BLaER1 treated with 17β-estradiol and CSF1 and Interleukin-3, amounts not matched to agents 10 nM and 100 nM (cell line): Measurements from ENCODE around the gene KIF5C.

Experiments used
- H3K27ac ChIP-seq, 11 experiments: shearing (Covaris generic); formaldehyde crosslinking; 2 replicates each; pipeline ENCODE4 v1.8.1; 2022
- H3K27me3 ChIP-seq, 11 experiments: shearing (Covaris generic); formaldehyde crosslinking; 2 replicates each; pipeline ENCODE4 v1.8.1; 2022
- H3K36me3 ChIP-seq, 11 experiments: shearing (Covaris generic); formaldehyde crosslinking; 2 replicates each; pipeline ENCODE4 v1.8.1; 2022
- H3K4me1 ChIP-seq, 10 experiments: shearing (Covaris generic); formaldehyde crosslinking; 2 replicates each; pipeline ENCODE4 v1.8.1; 2022
- H3K4me2 ChIP-seq, 11 experiments: shearing (Covaris generic); formaldehyde crosslinking; 2 replicates each; pipeline ENCODE4 v1.8.1; 2022
- H3K4me3 ChIP-seq, 10 experiments: shearing (Covaris generic); formaldehyde crosslinking; 2 replicates each; pipeline ENCODE4 v1.8.1; 2022
- H3K9ac ChIP-seq, 11 experiments: shearing (Covaris generic); formaldehyde crosslinking; 2 replicates each; pipeline ENCODE4 v1.8.1; 2022
- H3K9me3 ChIP-seq, 11 experiments: shearing (Covaris generic); formaldehyde crosslinking; replicated peaks in 1 of 11; 2 replicates each; pipeline ENCODE4 v1.8.1; 2022
- H4K20me1 ChIP-seq, 11 experiments: shearing (Covaris generic); formaldehyde crosslinking; 2 replicates each; pipeline ENCODE4 v1.8.1; 2022
- Cebpa-rat ChIP-seq, 11 experiments: shearing (Covaris generic); IDR thresholded peaks; 2 replicates each; pipeline ENCODE4 v1.8.1; 2022

Gene KIF5C

GRCh38 chr2:149015501-149015900 lies 140.5 kb downstream of the KIF5C start:
- peaks cover 0 to 16% (median 0%) of the 10 kb centered on the region in 11 experiments; a peak in 7 of 22 replicates for H3K36me3 ChIP-seq
- no peaks in the 10 kb centered on the region for H3K9me3 ChIP-seq
- H3K4me2 ChIP-seq, result no peak overlapping the region
- H3K27me3 ChIP-seq, result 0 out of 22 replicates have a peak, but pooled peaks cover 0 to 5% (median 0%) of the 10 kb centered on the region in 11 experiments
- peaks cover 2 to 15% (median 7%) of the 10 kb centered on the region in 10 experiments for H3K4me1 ChIP-seq
- H3K27ac ChIP-seq, result no peak overlapping the region
- no peak overlapping the region for H3K4me3 ChIP-seq
- H4K20me1 ChIP-seq, result no peaks in the 10 kb centered on the region
- TF ChIP-seq Cebpa-rat (IDR thresholded peaks at IDR 0.05), result no peak
- H3K9ac ChIP-seq, result no peak overlapping the region

GRCh38 chr2:149015926-149016563 lies 141.0 kb downstream of the KIF5C start:
- H4K20me1 ChIP-seq, result no peaks in the 10 kb centered on the region
- H3K9ac ChIP-seq, result no peak overlapping the region
- H3K36me3 ChIP-seq, result peaks cover 0 to 16% (median 0%) of the 10 kb centered on the region in 11 experiments; a peak in 2 of 22 replicates
- no peak overlapping the region for H3K4me3 ChIP-seq
- peaks cover 8 to 20% (median 12%) of the 10 kb centered on the region in 10 experiments for H3K4me1 ChIP-seq
- no peak overlapping the region for H3K27ac ChIP-seq
- H3K27me3 ChIP-seq, result 0 out of 22 replicates have a peak, but pooled peaks cover 0 to 5% (median 0%) of the 10 kb centered on the region in 11 experiments
- no peaks in the 10 kb centered on the region for H3K9me3 ChIP-seq
- H3K4me2 ChIP-seq, result no peak overlapping the region
- TF ChIP-seq Cebpa-rat (IDR thresholded peaks at IDR 0.05), result no peak

DNA sequence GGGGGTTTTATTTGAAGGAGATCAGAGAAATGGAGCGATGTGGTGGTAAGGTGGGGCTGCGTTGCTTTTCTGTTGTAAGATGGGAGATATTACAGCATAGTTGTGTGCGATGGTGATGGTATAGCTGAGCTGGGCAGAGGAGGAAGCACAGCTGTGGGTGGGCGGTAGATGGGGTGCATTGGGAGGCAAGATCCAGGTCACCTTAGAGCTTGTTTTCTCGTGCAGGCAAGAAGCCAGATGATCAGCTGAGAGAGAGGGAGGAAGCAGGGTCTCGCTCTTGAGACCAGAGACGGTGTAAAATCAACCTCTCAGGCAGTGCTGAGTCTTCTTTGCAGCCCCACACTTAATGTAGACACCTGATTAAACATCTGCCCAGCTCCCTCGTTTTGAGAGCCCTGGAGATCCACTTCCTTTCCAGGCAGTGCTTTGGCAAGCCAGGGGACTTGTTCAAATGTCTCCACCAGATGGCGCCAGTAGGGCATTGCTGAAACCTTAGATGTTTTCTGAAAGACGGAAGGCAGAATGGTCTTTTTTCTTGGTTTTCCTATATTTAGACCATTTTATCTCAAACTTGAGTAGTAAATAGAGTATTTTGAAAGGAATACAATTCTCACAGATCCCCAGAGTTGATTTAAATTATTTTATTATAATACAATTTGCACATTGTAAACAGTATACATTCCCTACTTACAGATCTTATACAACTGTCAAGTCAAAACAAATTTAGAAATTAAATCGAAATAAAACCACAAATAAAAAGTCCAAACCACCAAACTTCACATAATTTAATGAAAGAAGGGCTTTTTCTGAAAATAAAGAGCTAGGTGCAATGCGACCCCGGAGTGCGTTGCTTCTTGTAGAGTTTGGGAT lies 142.3 kb downstream of the KIF5C start:
- Histone ChIP-seq H3K27me3 (0 out of 22 replicates have a peak, but pooled peaks cover 0 to 5% (median 0%) of the 10 kb centered on the region in 11 experiments), H3K36me3 (peaks cover 0 to 4% (median 0%) of the 10 kb centered on the region in 11 experiments; a peak in 1 of 22 replicates), H3K4me1 (peaks cover 21 to 33% (median 25%) of the 10 kb centered on the region in 10 experiments), H3K4me3 (no peak overlapping the region), H3K9ac (no peak overlapping the region), H4K20me1 (no peaks in the 10 kb centered on the region), H3K9me3 (no peaks in the 10 kb centered on the region), H3K4me2 (no peak overlapping the region), H3K27ac (no peak overlapping the region)
- no peak for TF ChIP-seq Cebpa-rat (IDR thresholded peaks at IDR 0.05)

GRCh38 chr2:149018981-149019380 lies 144.0 kb downstream of the KIF5C start:
- Histone ChIP-seq H3K27ac (no peak overlapping the region), H4K20me1 (no peaks in the 10 kb centered on the region), H3K36me3 (no peaks in the 10 kb centered on the region), H3K4me3 (no peak overlapping the region), H3K4me1 (peaks cover 30 to 49% (median 39%) of the 10 kb centered on the region in 10 experiments), H3K9me3 (no peaks in the 10 kb centered on the region), H3K4me2 (peak overlapping the region in 2 of 11 experiments; percentile 41 to 73; a peak in 3 of 22 replicates), H3K27me3 (0 out of 22 replicates have a peak, but pooled peaks cover 0 to 5% (median 0%) of the 10 kb centered on the region in 11 experiments), H3K9ac (no peak overlapping the region)
- TF ChIP-seq Cebpa-rat (IDR thresholded peaks at IDR 0.05), result no peak

- H3K9me3 ChIP-seq, result no peaks in the 10 kb centered on the region
- no peaks in the 10 kb centered on the region for H4K20me1 ChIP-seq
- peak overlapping the region in 7 of 11 experiments; percentile 25 to 75 (median 73); a peak in 7 of 22 replicates for H3K4me2 ChIP-seq
- H3K27me3 ChIP-seq, result 0 out of 22 replicates have a peak, but pooled peaks cover 0 to 5% (median 0%) of the 10 kb centered on the region in 11 experiments
- no peak for TF ChIP-seq Cebpa-rat (IDR thresholded peaks at IDR 0.05)
- peaks cover 30 to 51% (median 40%) of the 10 kb centered on the region in 10 experiments for H3K4me1 ChIP-seq
- H3K4me3 ChIP-seq, result no peak overlapping the region
- H3K36me3 ChIP-seq, result no peaks in the 10 kb centered on the region
- no peak overlapping the region for H3K9ac ChIP-seq
- H3K27ac ChIP-seq, result no peak overlapping the region
Measured at GRCh38 chr2:149019768-149020167, 144.7 kb downstream of the KIF5C start.

DNA sequence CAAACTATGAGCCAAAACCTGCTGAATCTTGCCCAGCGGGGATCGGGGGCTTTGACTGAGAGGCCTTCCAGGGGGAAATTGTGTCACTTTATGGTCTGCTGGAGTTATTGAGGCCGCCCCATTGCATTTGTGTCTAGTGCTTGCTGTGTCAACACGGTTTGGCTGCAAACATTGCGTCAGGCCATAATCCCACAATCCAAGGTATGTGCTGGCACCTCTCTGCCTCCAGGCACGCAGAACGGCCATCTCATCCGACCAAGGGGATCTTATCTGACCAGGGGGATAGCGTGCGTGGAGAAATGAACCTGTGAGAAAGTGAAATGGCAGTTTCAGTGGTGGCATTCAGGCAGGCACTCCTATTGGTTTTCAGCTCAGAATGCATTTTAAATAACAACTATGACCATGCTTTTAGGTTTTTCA lies 145.4 kb downstream of the KIF5C start:
- 0 out of 22 replicates have a peak, but pooled peaks cover 0 to 5% (median 0%) of the 10 kb centered on the region in 11 experiments for H3K27me3 ChIP-seq
- no peak for TF ChIP-seq Cebpa-rat (IDR thresholded peaks at IDR 0.05)
- peak overlapping the region in 2 of 11 experiments; percentile 9 to 16; a peak in 1 of 22 replicates for H3K27ac ChIP-seq
- no peak overlapping the region for H3K4me3 ChIP-seq
- H3K9ac ChIP-seq, result no peak overlapping the region
- peaks cover 30 to 51% (median 40%) of the 10 kb centered on the region in 10 experiments for H3K4me1 ChIP-seq
- peak overlapping the region; percentile 32 to 85 (median 74); a peak in 21 of 22 replicates for H3K4me2 ChIP-seq
- H4K20me1 ChIP-seq, result no peaks in the 10 kb centered on the region
- no peaks in the 10 kb centered on the region for H3K9me3 ChIP-seq
- H3K36me3 ChIP-seq, result no peaks in the 10 kb centered on the region

- H3K27me3 ChIP-seq, result 0 out of 22 replicates have a peak, but pooled peaks cover 0 to 5% (median 0%) of the 10 kb centered on the region in 11 experiments
- H3K9ac ChIP-seq, result peak overlapping the region in 1 of 11 experiments; percentile 25; a peak in 2 of 22 replicates
- no peaks in the 10 kb centered on the region for H3K36me3 ChIP-seq
- no peaks in the 10 kb centered on the region for H3K9me3 ChIP-seq
- H4K20me1 ChIP-seq, result no peaks in the 10 kb centered on the region
- H3K4me3 ChIP-seq, result no peak overlapping the region
- peaks cover 30 to 51% (median 40%) of the 10 kb centered on the region in 10 experiments for H3K4me1 ChIP-seq
- TF ChIP-seq Cebpa-rat (IDR thresholded peaks at IDR 0.05), result no peak
- H3K4me2 ChIP-seq, result peak overlapping the region; percentile 32 to 85 (median 74)
- H3K27ac ChIP-seq, result peak overlapping the region in 7 of 11 experiments; percentile 7 to 45 (median 36); a peak in 10 of 22 replicates
Measured at GRCh38 chr2:149021271-149021719, 146.3 kb downstream of the KIF5C start.

DNA sequence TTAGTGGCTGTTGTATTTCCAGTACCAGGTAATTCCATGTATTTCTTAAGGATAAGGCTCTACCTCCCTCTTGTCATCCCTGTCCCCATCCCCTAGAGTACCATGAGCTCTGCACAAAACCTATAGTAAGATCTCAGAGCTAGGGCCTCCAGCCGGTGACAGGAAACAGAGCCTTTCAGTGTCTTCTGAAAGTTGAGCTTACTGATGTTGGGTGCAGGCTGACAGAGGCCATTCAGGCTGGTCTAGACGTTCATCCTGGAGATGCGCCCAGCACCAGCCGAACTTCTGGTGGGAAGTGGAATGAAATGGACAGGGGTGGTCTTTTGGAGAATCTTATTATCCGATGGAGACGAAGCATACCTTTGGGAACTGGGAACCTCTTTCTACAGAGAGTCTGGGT lies 146.7 kb downstream of the KIF5C start:
- 0 out of 22 replicates have a peak, but pooled peaks cover 0 to 5% (median 0%) of the 10 kb centered on the region in 11 experiments for H3K27me3 ChIP-seq
- TF ChIP-seq Cebpa-rat (IDR thresholded peaks at IDR 0.05), result no peak
- no peaks in the 10 kb centered on the region for H3K36me3 ChIP-seq
- peak overlapping the region in 1 of 11 experiments; percentile 25; a peak in 2 of 22 replicates for H3K9ac ChIP-seq
- H3K4me1 ChIP-seq, result peaks cover 30 to 51% (median 40%) of the 10 kb centered on the region in 10 experiments
- no peak overlapping the region for H3K4me3 ChIP-seq
- no peaks in the 10 kb centered on the region for H3K9me3 ChIP-seq
- H4K20me1 ChIP-seq, result no peaks in the 10 kb centered on the region
- H3K27ac ChIP-seq, result peak overlapping the region in 7 of 11 experiments; percentile 7 to 45 (median 36); a peak in 10 of 22 replicates
- peak overlapping the region; percentile 32 to 85 (median 74) for H3K4me2 ChIP-seq
